ENCODE measurements around the gene FNIP1. TPM values are rescaled to one million over a fixed set of nuclear protein-coding genes. Genes with fewer than 3 reads are reported as not detected.
"Not testable (repeated sequence)": the region's sequence is repeated elsewhere in the genome, so short reads cannot be mapped to it uniquely, and the experiment has no call there.

Gene FNIP1
- total RNA-seq, 1 experiment from 2014 or later = 14.9 TPM

GRCh38 chr5:131735393-131735792, 61.4 kb downstream of the FNIP1 start:
- H3K27me3 ChIP-seq = no peaks in the 10 kb centered on the region
- no peak overlapping the region for H3K4me3 ChIP-seq
- DNase-seq = no peak
- H3K9me3 ChIP-seq = peaks cover 14% of the 10 kb centered on the region
- peaks cover 63% of the 10 kb centered on the region for H3K36me3 ChIP-seq

GRCh38 chr5:131734939-131735338, 61.9 kb downstream of the FNIP1 start:
- Histone ChIP-seq H3K9me3 (peaks cover 14% of the 10 kb centered on the region), H3K36me3 (peaks cover 62% of the 10 kb centered on the region)
- not testable (repeated sequence) for H3K4me3 ChIP-seq, DNase-seq, H3K27me3 ChIP-seq

DNA sequence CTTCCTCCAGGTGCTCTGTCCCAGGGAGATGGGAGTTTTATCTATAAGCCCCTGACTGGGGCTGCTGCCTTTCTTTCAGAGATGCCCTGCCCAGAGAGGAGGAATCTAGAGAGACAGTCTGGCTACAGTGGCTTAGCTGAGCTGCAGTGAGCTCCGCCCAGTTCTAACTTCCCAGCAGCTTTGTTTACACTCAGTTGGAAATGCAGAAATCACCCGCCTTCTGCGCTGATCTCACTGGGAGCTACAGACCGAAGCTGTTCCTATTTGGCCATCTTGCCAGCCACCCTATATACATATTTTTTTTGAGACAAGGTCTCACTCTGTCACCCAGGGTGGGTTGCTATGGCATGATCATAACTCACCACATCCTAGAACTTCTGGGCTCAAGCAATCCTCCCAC, 67.5 kb downstream of the FNIP1 start:
- not testable (repeated sequence) for H3K27me3 ChIP-seq, H3K4me3 ChIP-seq, DNase-seq
- peaks cover 39% of the 10 kb centered on the region for H3K9me3 ChIP-seq
- H3K36me3 ChIP-seq = peaks cover 71% of the 10 kb centered on the region

DNA sequence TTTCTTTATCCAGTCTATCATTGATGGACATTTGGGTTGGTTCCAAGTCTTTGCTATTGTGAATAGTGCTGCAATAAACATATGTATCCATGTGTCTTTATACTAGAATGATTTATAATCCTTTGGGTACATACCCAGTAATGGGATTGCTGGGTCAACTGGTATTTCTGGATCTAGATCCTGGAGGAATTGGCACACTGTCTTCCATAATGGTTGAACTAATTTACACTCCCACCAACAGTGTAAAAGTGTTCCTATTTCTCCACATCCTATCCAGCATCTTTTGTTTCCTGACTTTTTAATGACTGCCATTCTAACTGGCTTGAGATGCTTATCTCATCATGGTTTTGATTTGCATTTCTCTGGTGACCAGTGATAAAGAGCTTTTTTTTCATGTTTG, 72.7 kb downstream of the FNIP1 start:
- H3K36me3 ChIP-seq = peaks cover 63% of the 10 kb centered on the region
- H3K27me3 ChIP-seq, DNase-seq, H3K4me3 ChIP-seq: not testable (repeated sequence)
- H3K9me3 ChIP-seq = peaks cover 35% of the 10 kb centered on the region

- no peak for DNase-seq
These were observed 76.1 kb downstream of the FNIP1 start for GRCh38 chr5:131720714-131721113.

DNA sequence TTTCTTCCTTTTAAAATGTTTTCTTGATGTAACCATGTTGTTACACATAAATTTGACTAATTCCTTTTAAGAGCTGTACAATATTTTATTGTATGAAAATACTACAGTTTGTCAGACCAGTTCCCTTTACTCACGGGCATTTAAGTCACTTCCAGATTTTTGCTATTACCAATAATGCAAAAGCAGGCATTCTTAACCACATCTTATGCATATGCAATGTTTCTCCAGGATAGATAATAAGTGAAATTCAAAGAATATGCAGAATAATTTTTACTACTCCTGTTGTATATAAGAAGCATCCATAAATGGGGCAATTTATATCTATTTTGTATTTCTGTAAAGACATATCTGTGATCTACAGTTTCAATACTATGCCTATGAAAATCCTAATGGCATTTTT, 77.3 kb downstream of the FNIP1 start:
- DNase-seq = no peak
- H3K27me3 ChIP-seq = no peaks in the 10 kb centered on the region
- peaks cover 63% of the 10 kb centered on the region for H3K36me3 ChIP-seq
- peaks cover 5% of the 10 kb centered on the region for H3K9me3 ChIP-seq
- H3K4me3 ChIP-seq = no peak overlapping the region

More at GRCh38 chr5:131720714-131721113, 76.1 kb downstream of the FNIP1 start:
- Histone ChIP-seq H3K4me3 (no peak overlapping the region), H3K27me3 (no peaks in the 10 kb centered on the region), H3K36me3 (peaks cover 57% of the 10 kb centered on the region), H3K9me3 (peaks cover 5% of the 10 kb centered on the region)

DNA sequence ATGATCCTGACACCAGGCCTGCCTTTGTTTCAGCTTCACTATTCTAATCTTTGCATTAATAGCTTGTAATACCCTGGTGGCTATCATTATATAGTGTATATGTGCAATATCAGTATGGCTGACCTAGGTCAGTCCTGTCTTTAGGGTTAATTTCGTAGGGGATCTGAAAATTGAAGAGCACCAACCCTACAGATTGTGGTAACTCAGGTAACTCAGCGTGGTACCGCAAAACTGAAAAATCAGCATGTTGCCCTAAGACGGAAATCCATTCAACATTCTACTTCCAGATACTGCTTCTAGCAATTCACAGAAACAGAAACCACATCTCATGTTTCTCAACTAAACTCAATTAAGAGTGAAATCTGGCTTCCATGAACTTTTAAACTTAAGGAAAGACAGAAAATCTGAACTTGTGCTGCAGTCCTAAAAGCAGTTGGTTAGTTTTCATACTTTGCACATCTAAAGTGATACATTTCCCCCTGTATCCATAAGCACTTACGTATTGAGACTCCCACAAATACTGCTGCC, 78.3 kb downstream of the FNIP1 start:
- Histone ChIP-seq H3K9me3 (peaks cover 5% of the 10 kb centered on the region; the same call in 1 of the 2 replicates), H3K27me3 (no peaks in the 10 kb centered on the region), H3K36me3 (peaks cover 69% of the 10 kb centered on the region), H3K4me3 (no peak overlapping the region)
- no peak for DNase-seq

GRCh38 chr5:131717164-131717563, 79.7 kb downstream of the FNIP1 start:
- H3K9me3 ChIP-seq, H3K27me3 ChIP-seq, DNase-seq, H3K4me3 ChIP-seq: not testable (repeated sequence)
- peaks cover 68% of the 10 kb centered on the region for H3K36me3 ChIP-seq

DNA sequence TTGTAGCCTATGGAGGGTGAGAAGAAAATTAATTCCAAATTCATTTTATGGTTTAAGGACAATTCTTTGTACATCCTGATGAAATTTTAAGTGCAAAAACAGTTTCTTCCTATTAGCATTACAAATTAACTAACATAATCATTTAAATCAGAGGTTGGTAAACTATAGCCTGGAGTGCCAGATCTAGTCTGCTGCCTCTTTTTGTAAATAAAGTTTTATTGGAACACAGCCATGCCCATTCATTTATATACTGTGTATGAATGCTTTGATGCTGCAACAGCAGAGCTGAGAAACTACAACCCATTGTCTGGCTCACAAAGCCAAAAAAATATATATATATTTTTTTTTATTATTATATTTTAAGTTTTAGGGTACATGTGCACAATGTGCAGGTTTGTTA, 80.2 kb downstream of the FNIP1 start:
- peaks cover 63% of the 10 kb centered on the region for H3K36me3 ChIP-seq
- no peak overlapping the region for H3K4me3 ChIP-seq
- DNase-seq = no peak
- no peaks in the 10 kb centered on the region for H3K27me3 ChIP-seq
- H3K9me3 ChIP-seq = peaks cover 5% of the 10 kb centered on the region; the same call in 1 of the 2 replicates

DNA sequence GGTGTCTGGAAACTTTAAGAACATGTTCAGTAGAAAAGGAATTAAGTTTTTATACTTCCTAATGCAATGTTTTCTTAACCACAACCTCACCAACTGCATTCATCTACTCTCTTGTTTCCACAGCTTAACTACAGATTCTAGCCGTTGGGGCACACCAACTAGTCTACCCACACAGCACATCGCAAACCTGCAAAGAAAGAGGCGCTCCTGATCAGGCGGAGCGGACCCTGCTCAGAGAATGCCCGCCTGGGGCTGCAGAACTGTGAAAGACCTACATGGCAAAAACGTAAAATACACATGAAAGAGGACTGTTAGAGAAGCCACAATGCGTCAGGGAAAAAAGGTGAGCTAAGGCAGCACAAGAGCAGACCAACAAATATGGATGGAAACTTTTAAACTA, 86.4 kb downstream of the FNIP1 start:
- Histone ChIP-seq H3K9me3 (no peaks in the 10 kb centered on the region), H3K27me3 (no peaks in the 10 kb centered on the region), H3K4me3 (no peak overlapping the region), H3K36me3 (peaks cover 52% of the 10 kb centered on the region)
- no peak for DNase-seq

DNA sequence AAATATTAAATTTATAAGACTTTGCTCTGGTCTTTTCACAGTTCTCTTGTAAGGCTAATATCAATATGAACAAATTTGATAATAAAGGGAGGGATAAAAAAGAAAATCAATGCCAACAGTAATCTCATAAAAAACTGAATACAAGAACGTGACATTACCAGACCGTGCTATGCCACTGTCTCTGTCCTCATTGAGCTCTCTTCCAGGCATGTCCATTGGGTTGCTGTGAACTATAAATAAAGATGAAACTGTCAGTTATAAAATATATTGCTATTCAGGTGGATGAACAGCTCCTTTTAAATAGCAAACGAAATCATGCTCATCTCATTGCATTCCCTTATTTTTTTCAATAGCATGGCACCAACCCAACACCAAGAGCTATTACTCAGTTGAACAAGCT, 87.8 kb downstream of the FNIP1 start:
- H3K4me3 ChIP-seq = no peak overlapping the region
- H3K36me3 ChIP-seq = peaks cover 53% of the 10 kb centered on the region
- H3K9me3 ChIP-seq = no peaks in the 10 kb centered on the region
- H3K27me3 ChIP-seq = no peaks in the 10 kb centered on the region
- no peak for DNase-seq

DNA sequence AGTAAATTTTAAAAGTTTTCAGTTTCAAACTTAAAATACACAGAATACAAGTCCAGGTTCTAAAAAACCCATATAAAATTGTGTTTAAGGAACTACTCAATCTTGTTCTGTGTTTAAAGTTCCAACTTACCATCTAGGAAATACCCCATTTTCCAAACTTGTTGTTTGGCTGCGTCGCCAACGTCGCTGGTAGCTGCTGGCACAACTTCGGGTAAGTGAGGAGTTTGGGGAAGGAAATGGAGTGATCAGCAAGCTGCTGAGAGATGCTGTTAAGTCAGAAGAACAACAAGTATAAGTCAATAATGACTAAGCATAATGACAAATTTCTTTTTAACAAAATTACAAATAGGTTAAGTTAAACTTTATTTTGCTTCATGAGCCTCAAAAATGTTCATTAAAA, 90.5 kb downstream of the FNIP1 start:
- no peaks in the 10 kb centered on the region for H3K9me3 ChIP-seq
- no peak for DNase-seq
- peaks cover 64% of the 10 kb centered on the region for H3K36me3 ChIP-seq
- H3K4me3 ChIP-seq = no peak overlapping the region
- no peaks in the 10 kb centered on the region for H3K27me3 ChIP-seq

DNA sequence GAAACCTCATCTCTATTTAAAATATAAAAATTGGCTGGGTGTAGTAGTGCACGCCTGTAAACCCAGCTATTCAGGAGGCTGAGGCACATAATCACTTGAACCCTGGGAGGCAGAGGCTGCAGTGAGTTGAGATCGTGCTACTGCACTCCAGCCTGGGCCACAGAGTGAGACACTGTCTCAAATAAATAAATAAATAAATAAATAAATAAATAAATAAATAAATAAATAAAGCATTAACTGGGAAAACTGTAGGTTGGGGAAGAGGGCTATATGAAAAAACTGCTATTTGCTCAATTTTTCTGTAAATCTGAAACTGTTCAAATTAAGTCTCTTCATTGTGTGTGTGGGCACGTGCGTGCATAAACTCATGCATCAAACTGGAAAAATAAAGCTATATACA, 101.9 kb downstream of the FNIP1 start:
- peaks cover 39% of the 10 kb centered on the region for H3K36me3 ChIP-seq
- DNase-seq = no peak
- H3K4me3 ChIP-seq = no peak overlapping the region

GRCh38 chr5:131693894-131694293, 102.9 kb downstream of the FNIP1 start:
- H3K9me3 ChIP-seq = no peaks in the 10 kb centered on the region
- no peak overlapping the region for H3K4me3 ChIP-seq
- H3K36me3 ChIP-seq = peaks cover 44% of the 10 kb centered on the region
- no peaks in the 10 kb centered on the region for H3K27me3 ChIP-seq
- DNase-seq = no peak

More for the DNA sequence above, 101.9 kb downstream of the FNIP1 start:
- H3K9me3 ChIP-seq = no peaks in the 10 kb centered on the region
- no peaks in the 10 kb centered on the region for H3K27me3 ChIP-seq

- DNase-seq = no peak
- Histone ChIP-seq H3K4me3 (no peak overlapping the region), H3K9me3 (no peaks in the 10 kb centered on the region), H3K36me3 (peaks cover 29% of the 10 kb centered on the region), H3K27me3 (no peaks in the 10 kb centered on the region)
These were observed 111.2 kb downstream of the FNIP1 start for GRCh38 chr5:131685516-131686171.

GRCh38 chr5:131684595-131684994, 112.2 kb downstream of the FNIP1 start:
- Histone ChIP-seq H3K36me3 (peaks cover 30% of the 10 kb centered on the region), H3K9me3 (no peaks in the 10 kb centered on the region), H3K4me3 (no peak overlapping the region), H3K27me3 (no peaks in the 10 kb centered on the region)
- no peak for DNase-seq

- DNase-seq = no peak
- Histone ChIP-seq H3K9me3 (no peaks in the 10 kb centered on the region), H3K36me3 (peaks cover 32% of the 10 kb centered on the region), H3K4me3 (no peak overlapping the region), H3K27me3 (no peaks in the 10 kb centered on the region)
These were observed 112.8 kb downstream of the FNIP1 start for GRCh38 chr5:131684051-131684450.

GRCh38 chr5:131682826-131683225, 114.0 kb downstream of the FNIP1 start:
- Histone ChIP-seq H3K36me3 (peaks cover 44% of the 10 kb centered on the region), H3K4me3 (no peak overlapping the region), H3K9me3 (no peaks in the 10 kb centered on the region), H3K27me3 (no peaks in the 10 kb centered on the region)
- DNase-seq = no peak
